Astrocyte (in vitro differentiated cells and primary cell): ENCODE results near the gene STK33.

Experiments
- CTCF ChIP-seq: IDR thresholded peaks from 2 replicates; pipeline ENCODE4 v1.5.1; 2011; ENCODE audit warnings: low read depth, mild to moderate bottlenecking, inconsistent platforms, low read length, moderate library complexity; ENCODE audit not compliant: insufficient read depth
- EZH2 ChIP-seq: IDR thresholded peaks from 2 replicates; pipeline ENCODE4 v1.6.1; 2012; ENCODE audit warnings: mild to moderate bottlenecking, low read length, inconsistent platforms; ENCODE audit not compliant: insufficient read depth

DNA sequence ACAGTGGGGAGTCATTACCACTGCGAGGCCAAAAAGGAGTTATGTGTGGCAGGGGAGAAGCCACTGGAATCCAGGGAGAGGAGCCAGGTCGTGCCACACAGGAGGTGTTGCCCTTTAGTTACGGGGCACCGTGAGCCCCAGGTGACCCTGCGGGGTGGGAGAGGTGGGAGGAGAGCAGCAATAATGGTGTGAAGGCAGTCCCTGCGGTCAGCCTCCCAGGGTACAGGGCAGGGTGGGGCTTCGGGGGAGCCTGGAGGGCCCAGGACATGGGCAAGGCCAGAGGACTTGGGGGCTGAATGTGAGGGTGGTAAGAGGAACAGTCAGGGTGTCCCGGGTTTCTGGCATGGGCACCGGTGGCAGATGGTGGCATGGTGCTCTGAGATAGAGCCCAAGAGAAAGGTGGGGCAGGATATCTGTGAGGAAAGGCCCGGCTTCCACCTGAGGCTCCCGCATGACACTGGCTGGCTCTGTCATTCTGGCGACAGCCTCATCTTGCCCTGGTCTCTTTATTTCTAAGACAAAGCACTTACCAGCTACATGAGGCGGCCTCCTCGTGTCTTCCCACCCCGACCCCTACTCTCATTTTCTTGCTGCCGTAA, 247.8 kb downstream of the STK33 start:
- TF ChIP-seq EZH2: no peak
- no peak for TF ChIP-seq CTCF
